ENCODE data around the gene APOBEC4.

APOBEC4 gene

GRCh38 chr1:183675883-183676585 is 22.9 kb upstream of the APOBEC4 start:
- TF ChIP-seq CTCF (IDR thresholded peaks at IDR 0.05; ENCODE audit: low read depth, low read length) = no peak
- H3K4me1 ChIP-seq = peaks cover 4% of the 10 kb centered on the region
- H3K9me3 ChIP-seq = peaks cover 3% of the 10 kb centered on the region; the same call in 1 of the 2 replicates
- no peak for DNase-seq
- H3K36me3 ChIP-seq = no peaks in the 10 kb centered on the region
- no peak overlapping the region for H3K4me3 ChIP-seq (ENCODE audit: low read depth, low read length)
- no peaks in the 10 kb centered on the region for H3K27me3 ChIP-seq

GRCh38 chr1:183675381-183675780 is 22.3 kb upstream of the APOBEC4 start:
- no peak for DNase-seq
- Histone ChIP-seq H3K36me3 (no peaks in the 10 kb centered on the region), H3K27me3 (no peaks in the 10 kb centered on the region), H3K9me3 (peaks cover 3% of the 10 kb centered on the region; the same call in 1 of the 2 replicates), H3K4me1 (peaks cover 4% of the 10 kb centered on the region), H3K4me3 (ENCODE audit: low read depth, low read length) (no peak overlapping the region)
- TF ChIP-seq CTCF (IDR thresholded peaks at IDR 0.05; ENCODE audit: low read depth, low read length) = no peak

GRCh38 chr1:183674886-183675285 is 21.8 kb upstream of the APOBEC4 start:
- Histone ChIP-seq H3K36me3 (no peaks in the 10 kb centered on the region), H3K4me1 (peaks cover 4% of the 10 kb centered on the region), H3K27me3 (no peaks in the 10 kb centered on the region), H3K9me3 (peaks cover 3% of the 10 kb centered on the region; the same call in 1 of the 2 replicates), H3K4me3 (ENCODE audit: low read depth, low read length) (no peak overlapping the region)
- no peak for DNase-seq
- no peak for TF ChIP-seq CTCF (IDR thresholded peaks at IDR 0.05; ENCODE audit: low read depth, low read length)

GRCh38 chr1:183674339-183674738 is 21.2 kb upstream of the APOBEC4 start:
- no peak for DNase-seq
- no peak for TF ChIP-seq CTCF (IDR thresholded peaks at IDR 0.05; ENCODE audit: low read depth, low read length)

GRCh38 chr1:183673605-183674323 is 20.6 kb upstream of the APOBEC4 start:
- Histone ChIP-seq H3K36me3 (no peaks in the 10 kb centered on the region), H3K9me3 (no peaks in the 10 kb centered on the region), H3K27me3 (no peaks in the 10 kb centered on the region), H3K4me1 (peaks cover 4% of the 10 kb centered on the region), H3K4me3 (ENCODE audit: low read depth, low read length) (no peak overlapping the region)
- TF ChIP-seq CTCF (IDR thresholded peaks at IDR 0.05; ENCODE audit: low read depth, low read length) = no peak
- DNase-seq = no peak

More at GRCh38 chr1:183674339-183674738, 21.2 kb upstream of the APOBEC4 start:
- Histone ChIP-seq H3K9me3 (no peaks in the 10 kb centered on the region), H3K4me3 (ENCODE audit: low read depth, low read length) (no peak overlapping the region), H3K36me3 (no peaks in the 10 kb centered on the region), H3K27me3 (no peaks in the 10 kb centered on the region), H3K4me1 (peaks cover 4% of the 10 kb centered on the region)

GRCh38 chr1:183670169-183670568 is 17.1 kb upstream of the APOBEC4 start:
- DNase-seq = no peak
- 0 out of 2 replicates have a peak, but pooled peaks have one; percentile 7 for TF ChIP-seq CTCF (IDR thresholded peaks at IDR 0.05; ENCODE audit: low read depth, low read length)
- no peak overlapping the region for H3K4me3 ChIP-seq (ENCODE audit: low read depth, low read length)
- no peaks in the 10 kb centered on the region for H3K27me3 ChIP-seq
- no peaks in the 10 kb centered on the region for H3K9me3 ChIP-seq
- H3K4me1 ChIP-seq = no peaks in the 10 kb centered on the region
- no peaks in the 10 kb centered on the region for H3K36me3 ChIP-seq

Measured in BE2C (cell line).